GM23338 (cell line): ENCODE data around the gene OR51B2. TPM values are rescaled to one million over a fixed set of nuclear protein-coding genes. Genes with fewer than 3 reads are reported as not detected.

Experiments
- ATAC-seq: fragments of 200-7000 bp; cut with Tn5 transposase; 3 replicates; pipeline ENCODE4 v1.9.1; 2020
- DNase-seq: peaks from one replicate; pipeline ENCODE4 v3.0.0-alpha.2; 2015; ENCODE audit warnings: low spot score
- H2AFZ ChIP-seq: fragments of 200-600 bp; sonication (generic); 2 replicates; pipeline ENCODE4 v1.8.0; 2016; ENCODE audit warnings: antibody characterized with exemption, mild to moderate bottlenecking, moderate library complexity
- H3F3A ChIP-seq: fragments of 200-600 bp; sonication (generic); replicated peaks from 2 replicates; pipeline ENCODE4 v1.8.0; 2017; ENCODE audit warnings: antibody characterized with exemption, mixed run types, low read depth
- H3K27ac ChIP-seq: fragments of 200-600 bp; sonication (generic); 2 replicates; pipeline ENCODE4 v1.6.1; 2016; ENCODE audit warnings: low read depth
- H3K27me3 ChIP-seq: fragments of 200-600 bp; sonication (generic); 2 replicates; pipeline ENCODE4 v1.8.0; 2016; ENCODE audit warnings: mild to moderate bottlenecking, mixed run types, moderate library complexity; ENCODE audit not compliant: insufficient read depth
- H3K36me3 ChIP-seq: fragments of 200-600 bp; sonication (generic); 2 replicates; pipeline ENCODE4 v1.8.0; 2016; ENCODE audit warnings: mild to moderate bottlenecking; ENCODE audit not compliant: insufficient read depth
- H3K4me1 ChIP-seq: fragments of 200-600 bp; sonication (generic); 2 replicates; pipeline ENCODE4 v1.8.0; 2016; ENCODE audit warnings: mild to moderate bottlenecking, moderate library complexity; ENCODE audit not compliant: insufficient read depth
- H3K4me2 ChIP-seq: fragments of 200-600 bp; sonication (generic); 2 replicates; pipeline ENCODE4 v1.7.1; 2017; ENCODE audit warnings: mixed run types
- H3K4me3 ChIP-seq: fragments of 200-600 bp; sonication (generic); 2 replicates; pipeline ENCODE4 v1.6.1; 2016; ENCODE audit warnings: mixed run types
- H3K79me2 ChIP-seq: fragments of 200-600 bp; sonication (generic); replicated peaks from 2 replicates; pipeline ENCODE4 v1.8.0; 2017; ENCODE audit warnings: mild to moderate bottlenecking; ENCODE audit not compliant: insufficient read depth
- H3K9me2 ChIP-seq: fragments of 200-600 bp; sonication (generic); 2 replicates; pipeline ENCODE4 v1.8.0; 2017; ENCODE audit not compliant: insufficient read depth
- H4K20me1 ChIP-seq: fragments of 200-600 bp; sonication (generic); replicated peaks from 2 replicates; pipeline ENCODE4 v1.8.0; 2017; ENCODE audit warnings: mild to moderate bottlenecking; ENCODE audit not compliant: insufficient read depth
- H3K27ac Mint-ChIP-seq: 2 replicates; pipeline ENCODE4 v1.8.0; 2020; ENCODE audit warnings: inconsistent platforms, mild to moderate bottlenecking, moderate library complexity, mixed read lengths
- H3K27me3 Mint-ChIP-seq: 3 replicates; pipeline ENCODE4 v1.8.0; 2022; ENCODE audit warnings: low read depth, mild to moderate bottlenecking, moderate library complexity, mixed read lengths, inconsistent platforms; ENCODE audit not compliant: insufficient read depth, poor library complexity
- H3K36me3 Mint-ChIP-seq: 3 replicates; pipeline ENCODE4 v1.8.0; 2021; ENCODE audit warnings: low read depth, mild to moderate bottlenecking, inconsistent platforms, moderate library complexity, mixed read lengths
- H3K4me1 Mint-ChIP-seq: 3 replicates; pipeline ENCODE4 v1.8.0; 2020; ENCODE audit warnings: mild to moderate bottlenecking, inconsistent platforms, mixed read lengths
- H3K4me3 Mint-ChIP-seq: 3 replicates; pipeline ENCODE4 v1.8.0; 2021; ENCODE audit warnings: moderate library complexity, mild to moderate bottlenecking, inconsistent platforms, mixed read lengths
- H3K9me3 Mint-ChIP-seq: 3 replicates; pipeline ENCODE4 v1.8.0; 2020; ENCODE audit warnings: moderate library complexity, mild to moderate bottlenecking, inconsistent platforms, mixed read lengths
- CREB1 ChIP-seq: fragments of 250-450 bp; sonication (Bioruptor Pico); IDR thresholded peaks from 2 replicates; pipeline ENCODE4 v1.5.0; 2020; ENCODE audit warnings: low read depth, mild to moderate bottlenecking, moderate library complexity
- EZH2 ChIP-seq: fragments of 200-600 bp; sonication (generic); IDR thresholded peaks from one replicate; pipeline ENCODE4 v1.8.0; 2017; ENCODE audit warnings: antibody characterized with exemption, mild to moderate bottlenecking, low read depth; ENCODE audit not compliant: unreplicated experiment
- EZH2phosphoT487 ChIP-seq: fragments of 200-600 bp; sonication (generic); IDR thresholded peaks from one replicate; pipeline ENCODE4 v1.8.1; 2018; ENCODE audit warnings: antibody characterized with exemption; ENCODE audit not compliant: unreplicated experiment
- JUNB ChIP-seq: IDR thresholded peaks from one replicate; pipeline ENCODE4 v1.6.1; 2016; ENCODE audit warnings: antibody characterized with exemption; ENCODE audit not compliant: unreplicated experiment
- NANOG ChIP-seq: IDR thresholded peaks from 2 replicates; pipeline ENCODE4 v1.6.1; 2016; ENCODE audit warnings: antibody characterized with exemption, borderline replicate concordance
- POLR2AphosphoS5 ChIP-seq: IDR thresholded peaks from 2 replicates; pipeline ENCODE4 v1.6.1; 2016; ENCODE audit warnings: antibody characterized with exemption, low read depth
- ZNF114 ChIP-seq: fragments of 250-450 bp; sonication (Bioruptor Pico); IDR thresholded peaks from 2 replicates; pipeline ENCODE4 v1.5.0; 2020; ENCODE audit warnings: mild to moderate bottlenecking, moderate library complexity
- polyA plus RNA-seq: library from polyadenylated mRNA; unstranded; fragments of >200 nt; fragmentation: Nextera tagmentation; extraction: Ambion mirVana; gene quantifications from 2 replicates; pipeline ENCODE4 v1.2.1, GENCODE V29; 2016
- total RNA-seq: library from RNA; depleted of rRNA; stranded (reverse); fragments of >200 nt; shearing (Covaris generic); gene quantifications from 2 replicates; pipeline ENCODE4 v1.2.3, GENCODE V29; 2014
- TF ChIP-seq, protein P1 (sequence below): fragments of 250-450 bp; sonication (Bioruptor Pico); IDR thresholded peaks from 2 replicates; pipeline ENCODE4 v1.5.0; 2020; ENCODE audit warnings: mild to moderate bottlenecking, moderate library complexity
- TF ChIP-seq, protein P2 (sequence below): IDR thresholded peaks from one replicate; pipeline ENCODE4 v1.6.1; 2018; ENCODE audit warnings: antibody characterized with exemption; ENCODE audit not compliant: unreplicated experiment
- TF ChIP-seq, protein P3 (sequence below): IDR thresholded peaks from 2 replicates; pipeline ENCODE4 v1.6.1; 2016; ENCODE audit warnings: antibody characterized with exemption

OR51B2 gene
- total and polyA plus RNA-seq, 2 experiments from 2014 or later: not detected

DNA sequence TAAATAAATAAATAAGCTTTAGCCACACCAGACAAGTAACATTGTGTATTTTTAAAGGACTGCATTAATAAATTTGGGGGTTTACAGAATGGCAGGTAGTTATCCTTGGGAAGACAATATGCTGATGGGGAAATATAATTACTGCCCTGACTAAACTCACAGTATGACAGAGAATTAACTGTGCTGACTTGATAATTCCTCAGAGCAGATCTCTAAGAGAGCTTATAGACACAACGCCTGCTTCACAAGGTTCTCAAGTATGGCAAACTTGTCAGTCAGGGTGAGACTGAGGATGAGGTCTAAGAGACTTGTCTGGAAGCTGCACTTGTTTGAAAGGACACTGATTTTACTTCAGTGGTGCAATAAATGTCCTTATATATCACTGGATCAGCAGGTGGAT is 25.6 kb downstream of the OR51B2 start (continued):
- TF ChIP-seq, protein P1, sequence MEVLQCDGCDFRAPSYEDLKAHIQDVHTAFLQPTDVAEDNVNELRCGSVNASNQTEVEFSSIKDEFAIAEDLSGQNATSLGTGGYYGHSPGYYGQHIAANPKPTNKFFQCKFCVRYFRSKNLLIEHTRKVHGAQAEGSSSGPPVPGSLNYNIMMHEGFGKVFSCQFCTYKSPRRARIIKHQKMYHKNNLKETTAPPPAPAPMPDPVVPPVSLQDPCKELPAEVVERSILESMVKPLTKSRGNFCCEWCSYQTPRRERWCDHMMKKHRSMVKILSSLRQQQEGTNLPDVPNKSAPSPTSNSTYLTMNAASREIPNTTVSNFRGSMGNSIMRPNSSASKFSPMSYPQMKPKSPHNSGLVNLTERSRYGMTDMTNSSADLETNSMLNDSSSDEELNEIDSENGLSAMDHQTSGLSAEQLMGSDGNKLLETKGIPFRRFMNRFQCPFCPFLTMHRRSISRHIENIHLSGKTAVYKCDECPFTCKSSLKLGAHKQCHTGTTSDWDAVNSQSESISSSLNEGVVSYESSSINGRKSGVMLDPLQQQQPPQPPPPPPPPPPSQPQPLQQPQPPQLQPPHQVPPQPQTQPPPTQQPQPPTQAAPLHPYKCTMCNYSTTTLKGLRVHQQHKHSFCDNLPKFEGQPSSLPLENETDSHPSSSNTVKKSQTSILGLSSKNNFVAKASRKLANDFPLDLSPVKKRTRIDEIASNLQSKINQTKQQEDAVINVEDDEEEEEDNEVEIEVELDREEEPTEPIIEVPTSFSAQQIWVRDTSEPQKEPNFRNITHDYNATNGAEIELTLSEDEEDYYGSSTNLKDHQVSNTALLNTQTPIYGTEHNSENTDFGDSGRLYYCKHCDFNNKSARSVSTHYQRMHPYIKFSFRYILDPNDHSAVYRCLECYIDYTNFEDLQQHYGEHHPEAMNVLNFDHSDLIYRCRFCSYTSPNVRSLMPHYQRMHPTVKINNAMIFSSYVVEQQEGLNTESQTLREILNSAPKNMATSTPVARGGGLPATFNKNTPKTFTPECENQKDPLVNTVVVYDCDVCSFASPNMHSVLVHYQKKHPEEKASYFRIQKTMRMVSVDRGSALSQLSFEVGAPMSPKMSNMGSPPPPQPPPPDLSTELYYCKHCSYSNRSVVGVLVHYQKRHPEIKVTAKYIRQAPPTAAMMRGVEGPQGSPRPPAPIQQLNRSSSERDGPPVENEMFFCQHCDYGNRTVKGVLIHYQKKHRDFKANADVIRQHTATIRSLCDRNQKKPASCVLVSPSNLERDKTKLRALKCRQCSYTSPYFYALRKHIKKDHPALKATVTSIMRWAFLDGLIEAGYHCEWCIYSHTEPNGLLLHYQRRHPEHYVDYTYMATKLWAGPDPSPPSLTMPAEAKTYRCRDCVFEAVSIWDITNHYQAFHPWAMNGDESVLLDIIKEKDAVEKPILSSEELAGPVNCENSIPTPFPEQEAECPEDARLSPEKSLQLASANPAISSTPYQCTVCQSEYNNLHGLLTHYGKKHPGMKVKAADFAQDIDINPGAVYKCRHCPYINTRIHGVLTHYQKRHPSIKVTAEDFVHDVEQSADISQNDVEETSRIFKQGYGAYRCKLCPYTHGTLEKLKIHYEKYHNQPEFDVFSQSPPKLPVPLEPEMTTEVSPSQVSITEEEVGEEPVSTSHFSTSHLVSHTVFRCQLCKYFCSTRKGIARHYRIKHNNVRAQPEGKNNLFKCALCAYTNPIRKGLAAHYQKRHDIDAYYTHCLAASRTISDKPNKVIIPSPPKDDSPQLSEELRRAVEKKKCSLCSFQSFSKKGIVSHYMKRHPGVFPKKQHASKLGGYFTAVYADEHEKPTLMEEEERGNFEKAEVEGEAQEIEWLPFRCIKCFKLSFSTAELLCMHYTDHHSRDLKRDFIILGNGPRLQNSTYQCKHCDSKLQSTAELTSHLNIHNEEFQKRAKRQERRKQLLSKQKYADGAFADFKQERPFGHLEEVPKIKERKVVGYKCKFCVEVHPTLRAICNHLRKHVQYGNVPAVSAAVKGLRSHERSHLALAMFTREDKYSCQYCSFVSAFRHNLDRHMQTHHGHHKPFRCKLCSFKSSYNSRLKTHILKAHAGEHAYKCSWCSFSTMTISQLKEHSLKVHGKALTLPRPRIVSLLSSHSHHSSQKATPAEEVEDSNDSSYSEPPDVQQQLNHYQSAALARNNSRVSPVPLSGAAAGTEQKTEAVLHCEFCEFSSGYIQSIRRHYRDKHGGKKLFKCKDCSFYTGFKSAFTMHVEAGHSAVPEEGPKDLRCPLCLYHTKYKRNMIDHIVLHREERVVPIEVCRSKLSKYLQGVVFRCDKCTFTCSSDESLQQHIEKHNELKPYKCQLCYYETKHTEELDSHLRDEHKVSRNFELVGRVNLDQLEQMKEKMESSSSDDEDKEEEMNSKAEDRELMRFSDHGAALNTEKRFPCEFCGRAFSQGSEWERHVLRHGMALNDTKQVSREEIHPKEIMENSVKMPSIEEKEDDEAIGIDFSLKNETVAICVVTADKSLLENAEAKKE (CRISPR knock-in tag): no peak
- TF ChIP-seq EZH2 (no peak), POLR2AphosphoS5 (no peak)

DNA sequence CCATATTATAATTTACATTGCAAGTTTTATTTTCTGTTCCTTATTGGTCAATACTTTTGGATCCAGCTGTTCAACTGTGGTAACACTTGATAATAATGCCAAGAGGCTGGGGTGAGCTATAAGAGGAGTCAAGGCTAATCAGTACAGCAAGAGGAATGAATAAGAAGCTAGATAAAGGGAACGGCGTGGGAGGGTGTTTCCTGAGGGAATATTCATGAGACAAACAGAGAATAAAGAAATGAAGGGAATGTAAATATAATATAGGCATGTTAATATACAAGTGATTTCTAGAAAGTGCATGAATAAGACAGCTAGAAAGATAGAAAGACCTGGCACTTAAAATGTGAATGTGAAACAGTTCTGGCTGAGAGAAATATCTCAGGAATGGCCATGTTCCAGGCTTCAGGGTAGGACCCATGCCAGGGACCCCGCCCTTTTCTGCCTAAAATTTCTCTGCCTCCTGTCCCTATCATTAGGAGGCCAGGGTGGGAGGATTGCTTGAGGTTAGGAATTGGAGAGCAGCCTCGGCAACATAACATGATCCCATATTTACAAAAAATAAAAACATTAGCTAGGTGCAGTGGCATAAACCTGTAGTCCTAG is 26.3 kb downstream of the OR51B2 start:
- H3K27ac ChIP-seq: no peak overlapping the region
- Mint-ChIP-seq H3K36me3 (no peaks in the 10 kb centered on the region; the same call in 2 of the 3 replicates), H3K9me3 (no peaks in the 10 kb centered on the region), H3K27ac (no peak overlapping the region), H3K4me1 (0 out of 3 replicates have a peak, but pooled peaks cover 3% of the 10 kb centered on the region), H3K4me3 (no peak overlapping the region), H3K27me3 (no peaks in the 10 kb centered on the region)
- H2AFZ ChIP-seq: no peak overlapping the region
- no peaks in the 10 kb centered on the region for H3K27me3 ChIP-seq
- H3F3A ChIP-seq: no peaks in the 10 kb centered on the region
- H3K4me3 ChIP-seq: no peak overlapping the region
- no peaks in the 10 kb centered on the region for H3K4me1 ChIP-seq
- H3K4me2 ChIP-seq: no peak overlapping the region
- H3K9me2 ChIP-seq: no peaks in the 10 kb centered on the region
- DNase-seq (no peak), ATAC-seq (no peak)
- no peaks in the 10 kb centered on the region for H3K36me3 ChIP-seq
- H3K79me2 ChIP-seq: no peaks in the 10 kb centered on the region
- no peaks in the 10 kb centered on the region; the same call in 1 of the 2 replicates for H4K20me1 ChIP-seq
- TF ChIP-seq EZH2 (no peak), NANOG (no peak), JUNB (no peak), ZNF114 (no peak), EZH2phosphoT487 (no peak), CREB1 (no peak), POLR2AphosphoS5 (no peak)
- TF ChIP-seq, protein P2, sequence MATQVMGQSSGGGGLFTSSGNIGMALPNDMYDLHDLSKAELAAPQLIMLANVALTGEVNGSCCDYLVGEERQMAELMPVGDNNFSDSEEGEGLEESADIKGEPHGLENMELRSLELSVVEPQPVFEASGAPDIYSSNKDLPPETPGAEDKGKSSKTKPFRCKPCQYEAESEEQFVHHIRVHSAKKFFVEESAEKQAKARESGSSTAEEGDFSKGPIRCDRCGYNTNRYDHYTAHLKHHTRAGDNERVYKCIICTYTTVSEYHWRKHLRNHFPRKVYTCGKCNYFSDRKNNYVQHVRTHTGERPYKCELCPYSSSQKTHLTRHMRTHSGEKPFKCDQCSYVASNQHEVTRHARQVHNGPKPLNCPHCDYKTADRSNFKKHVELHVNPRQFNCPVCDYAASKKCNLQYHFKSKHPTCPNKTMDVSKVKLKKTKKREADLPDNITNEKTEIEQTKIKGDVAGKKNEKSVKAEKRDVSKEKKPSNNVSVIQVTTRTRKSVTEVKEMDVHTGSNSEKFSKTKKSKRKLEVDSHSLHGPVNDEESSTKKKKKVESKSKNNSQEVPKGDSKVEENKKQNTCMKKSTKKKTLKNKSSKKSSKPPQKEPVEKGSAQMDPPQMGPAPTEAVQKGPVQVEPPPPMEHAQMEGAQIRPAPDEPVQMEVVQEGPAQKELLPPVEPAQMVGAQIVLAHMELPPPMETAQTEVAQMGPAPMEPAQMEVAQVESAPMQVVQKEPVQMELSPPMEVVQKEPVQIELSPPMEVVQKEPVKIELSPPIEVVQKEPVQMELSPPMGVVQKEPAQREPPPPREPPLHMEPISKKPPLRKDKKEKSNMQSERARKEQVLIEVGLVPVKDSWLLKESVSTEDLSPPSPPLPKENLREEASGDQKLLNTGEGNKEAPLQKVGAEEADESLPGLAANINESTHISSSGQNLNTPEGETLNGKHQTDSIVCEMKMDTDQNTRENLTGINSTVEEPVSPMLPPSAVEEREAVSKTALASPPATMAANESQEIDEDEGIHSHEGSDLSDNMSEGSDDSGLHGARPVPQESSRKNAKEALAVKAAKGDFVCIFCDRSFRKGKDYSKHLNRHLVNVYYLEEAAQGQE: no peak
- TF ChIP-seq, protein P3, sequence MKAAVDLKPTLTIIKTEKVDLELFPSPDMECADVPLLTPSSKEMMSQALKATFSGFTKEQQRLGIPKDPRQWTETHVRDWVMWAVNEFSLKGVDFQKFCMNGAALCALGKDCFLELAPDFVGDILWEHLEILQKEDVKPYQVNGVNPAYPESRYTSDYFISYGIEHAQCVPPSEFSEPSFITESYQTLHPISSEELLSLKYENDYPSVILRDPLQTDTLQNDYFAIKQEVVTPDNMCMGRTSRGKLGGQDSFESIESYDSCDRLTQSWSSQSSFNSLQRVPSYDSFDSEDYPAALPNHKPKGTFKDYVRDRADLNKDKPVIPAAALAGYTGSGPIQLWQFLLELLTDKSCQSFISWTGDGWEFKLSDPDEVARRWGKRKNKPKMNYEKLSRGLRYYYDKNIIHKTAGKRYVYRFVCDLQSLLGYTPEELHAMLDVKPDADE: no peak
